Heart right ventricle (tissue), 16 donors: Measurements from ENCODE around the gene BMPR2. TPM values are rescaled to one million over a fixed set of nuclear protein-coding genes. Genes with fewer than 3 reads are reported as not detected.

Experiments
- ATAC-seq, 8 donors: fragments of 200-7000 bp; cut with Tn5 transposase; one replicate each; pipeline ENCODE4 v1.9.1; 2020; ENCODE audit warnings: mild to moderate bottlenecking in 8 of 8, moderate library complexity in 8 of 8, moderate number of reproducible peaks in 1 of 8
- DNase-seq, 2 donors: peaks; one replicate each; pipeline ENCODE4 v3.0.0-alpha.2; 2020
- H3K27ac ChIP-seq, 10 donors: fragments of 200-600 bp; sonication (generic) in 2 of 10; one replicate each; pipeline versions ENCODE4 v1.5.0 to v1.8.0; 2020 to 2022; ENCODE audit warnings: mild to moderate bottlenecking in 3 of 10
- H3K27me3 ChIP-seq, 7 donors: fragments of 200-600 bp; one replicate each; pipeline ENCODE4 v1.8.0; 2021 to 2022; ENCODE audit warnings: mild to moderate bottlenecking in 2 of 7
- H3K36me3 ChIP-seq, 9 donors: fragments of 200-600 bp; sonication (generic) in 1 of 9; one replicate each; pipeline versions ENCODE4 v1.5.0 to v1.8.0; 2020 to 2022; ENCODE audit warnings: mild to moderate bottlenecking in 2 of 9
- H3K4me1 ChIP-seq, 9 donors: fragments of 200-600 bp; sonication (generic) in 1 of 9; one replicate each; pipeline versions ENCODE4 v1.5.0 to v1.8.0; 2020 to 2022; ENCODE audit warnings: mild to moderate bottlenecking in 4 of 9
- H3K4me3 ChIP-seq, 10 donors: fragments of 200-600 bp; sonication (generic) in 2 of 10; one replicate each; pipeline versions ENCODE4 v1.5.0 to v1.8.0; 2020 to 2022; ENCODE audit warnings: mild to moderate bottlenecking in 7 of 10, moderate library complexity in 2 of 10
- H3K9me3 ChIP-seq, 11 donors: fragments of 200-600 bp in 10 of 11; sonication (generic) in 2 of 11; one replicate each; pipeline versions ENCODE4 v1.5.0 to v1.8.0; 2013 to 2022; ENCODE audit warnings: mild to moderate bottlenecking in 2 of 11, control low read depth in 1 of 11, moderate library complexity in 1 of 11
- CTCF ChIP-seq, 9 donors: fragments of 200-600 bp; sonication (generic) in 2 of 9; IDR thresholded peaks; one replicate each; pipeline versions ENCODE4 v1.5.0 to v1.8.0; 2021 to 2022; ENCODE audit warnings: antibody characterized with exemption in 9 of 9, mild to moderate bottlenecking in 5 of 9, moderate library complexity in 1 of 9
- WGBS, 2 donors: extraction: QIAGEN DNeasy Blood & Tissue Kit; methylation state at CpG; one replicate each; pipeline ENCODE4 v1.1.7; 2013; ENCODE audit warnings: inconsistent platforms in 1 of 2; 5-methylcytosine and 5-hydroxymethylcytosine counted together
- intact Hi-C, 10 donors: fragments of 100-400 bp; cut with DNase I; formaldehyde crosslinking; loops; one replicate each; pipeline versions ENCODE4 v1.11.1 to v1.14.2; 2022
- polyA plus RNA-seq, 2 donors: library from polyadenylated mRNA; stranded (reverse); fragments of 200-250 nt; gene quantifications; one replicate each; pipeline ENCODE4 v1.2.3, GENCODE V29; 2013
- total RNA-seq, 10 donors: library from RNA; stranded (reverse); fragmentation: NEBNext Ultra II Directional in 3 of 10; extraction: Animal tissue kit (Norgen Biotek cat#: 25700) in 3 of 10; gene quantifications; one replicate each; pipeline versions ENCODE4 v1.2.1 to v1.2.4, GENCODE V29; 2021 to 2023
- donor health status: Arrhythmogenic right ventricular cardiomyopathy.
- donor health status: ischemic (EF 13 %, LVEDD 7.1; RV severe dilation, severe dysfunction).
- donor health status: healthy with polysubstance abuse.
- donor health status: DM: no; HTN: yes; CAD: no.
- donor health status: DM: no; HTN: no; CAD: no.
- donor health status: ischemic (EF 25% LVEDD 6.9; RV normal size, moderate dysfunction).
- donor health status: ischemic (EF 25% LVEDD 5.7; RV mildly dilated, moderate dysfunction).
- donor health status: healthy.
- donor health status: DM: yes; HTN: yes; CAD: no.
- donor health status: Ischemic cardiomyopathy.
- donor health status: ischemic (EF 35%, LVEDD 5.7; RV mildly dilated, moderate dysfunction).
- donor health status: nonischemic (EF 11% LVEDD 7.7; RV severe dilation, severe dysfunction).
- donor health status: DM: yes; HTN: yes; CAD: no.
- donor health status: PGD.
- donor health status: ischemic (EF 29% LVEDD 5.4; RV normal size, mild dysfunction).
- donor health status: nonischemic (EF 23%, LVEDD 6.1; RV moderate dilation, normal function).

BMPR2 gene
- total and polyA plus RNA-seq, 12 donors, result 10.2 to 89.4 (median 67.2) TPM

GRCh38 chr2:202376460-202377206 is 506 bp downstream of the BMPR2 start:
- H3K27me3 ChIP-seq, result peaks cover 0 to 5% (median 0%) of the 10 kb centered on the region in 7 donors
- peak overlapping the region; percentile 92 to 100 (median 98) for H3K27ac ChIP-seq
- no peaks in the 10 kb centered on the region for H3K9me3 ChIP-seq
- ATAC-seq (peak; percentile 8 to 54 (median 21)), DNase-seq (peak; percentile 42 to 47)
- WGBS, 2 donors, result 0 to 1% methylated on average over 57 to 69 of the region's 69 CpGs
- peak overlapping the region; percentile 74 to 98 (median 93) for H3K4me3 ChIP-seq
- H3K4me1 ChIP-seq, result peaks cover 2 to 47% (median 31%) of the 10 kb centered on the region in 9 donors
- intact Hi-C loops, result loop anchor here in 8 of 10 donors (1.0 to 10.0 kb wide), 13 partner anchors 52 to 258 kb away; partner anchors contain the start of gene FAM117B (in 1 of the 8)
- no peak for TF ChIP-seq CTCF (IDR thresholded peaks at IDR 0.05)
- no peaks in the 10 kb centered on the region for H3K36me3 ChIP-seq

- H3K36me3 ChIP-seq, result no peaks in the 10 kb centered on the region
- peaks cover 4 to 51% (median 38%) of the 10 kb centered on the region in 9 donors for H3K4me1 ChIP-seq
- peak overlapping the region; percentile 74 to 98 (median 93) for H3K4me3 ChIP-seq
- no peaks in the 10 kb centered on the region for H3K9me3 ChIP-seq
- ATAC-seq, result peak in 6 of 8 donors; percentile 14 to 27 (median 19)
- peaks cover 0 to 5% (median 0%) of the 10 kb centered on the region in 7 donors for H3K27me3 ChIP-seq
- no peak for TF ChIP-seq CTCF (IDR thresholded peaks at IDR 0.05)
- intact Hi-C loops, result loop anchor here in 8 of 10 donors (2.0 to 10.0 kb wide), 12 partner anchors 52 to 258 kb away; partner anchors contain the start of gene FAM117B (in 1 of the 8)
- peak overlapping the region; percentile 92 to 100 (median 98) for H3K27ac ChIP-seq
- peak; percentile 25 to 58 for DNase-seq
- 0 to 1% methylated on average over 38 of the region's 38 CpGs for WGBS, 2 donors
These were observed 1.2 kb downstream of the BMPR2 start for GRCh38 chr2:202377207-202377761.

- 2 to 3% methylated on average over 4 of the region's 4 CpGs for WGBS, 2 donors
- peak overlapping the region in 9 of 10 donors; percentile 92 to 100 (median 98) for H3K27ac ChIP-seq
- peaks cover 6 to 56% (median 39%) of the 10 kb centered on the region in 9 donors for H3K4me1 ChIP-seq
- no peak for TF ChIP-seq CTCF (IDR thresholded peaks at IDR 0.05)
- intact Hi-C loops, result loop anchor here in 8 of 10 donors (5.0 to 10.0 kb wide), 11 partner anchors 53 to 257 kb away; partner anchors contain the start of gene FAM117B (in 1 of the 8)
- no peak for ATAC-seq
- DNase-seq, result no peak
- H3K9me3 ChIP-seq, result no peaks in the 10 kb centered on the region
- H3K36me3 ChIP-seq, result no peaks in the 10 kb centered on the region
- H3K4me3 ChIP-seq, result peak overlapping the region; percentile 74 to 98 (median 93)
- H3K27me3 ChIP-seq, result peaks cover 0 to 5% (median 0%) of the 10 kb centered on the region in 7 donors
These were observed 1.9 kb downstream of the BMPR2 start for GRCh38 chr2:202378001-202378400.

- Histone ChIP-seq H3K27ac (peak overlapping the region in 9 of 10 donors; percentile 15 to 100 (median 98)), H3K27me3 (peaks cover 0 to 5% (median 0%) of the 10 kb centered on the region in 7 donors), H3K9me3 (no peaks in the 10 kb centered on the region), H3K4me3 (peak overlapping the region; percentile 74 to 98 (median 93)), H3K36me3 (no peaks in the 10 kb centered on the region), H3K4me1 (peaks cover 6 to 56% (median 46%) of the 10 kb centered on the region in 9 donors)
- 6 to 8% methylated on average over 3 of the region's 3 CpGs for WGBS, 2 donors
- DNase-seq, result no peak
- no peak for TF ChIP-seq CTCF (IDR thresholded peaks at IDR 0.05)
- ATAC-seq, result no peak
- intact Hi-C loops, result loop anchor here in 8 of 10 donors (5.0 to 10.0 kb wide), 11 partner anchors 53 to 256 kb away; partner anchors contain the start of gene FAM117B (in 1 of the 8)
These were observed 2.7 kb downstream of the BMPR2 start for GRCh38 chr2:202378662-202379358.
